Neuronal stem cell (in vitro differentiated cells): ENCODE measurements around the gene GPR55.
A peak's percentile ranks its signal among the peaks of the same experiment; 100 is the strongest.

Experiments used
- DNase-seq: peaks from one replicate; pipeline ENCODE4 v3.0.0-alpha.2; 2013; ENCODE audit warnings: low spot score
- H2AFZ ChIP-seq: one replicate; pipeline ENCODE4 v1.6.1; 2013; ENCODE audit warnings: mild to moderate bottlenecking, low read length, inconsistent platforms
- H2AK5ac ChIP-seq: 2 replicates; pipeline ENCODE4 v1.6.1; 2013; ENCODE audit warnings: low read depth, mild to moderate bottlenecking, inconsistent platforms, low read length, moderate library complexity, mixed read lengths
- H2BK120ac ChIP-seq: 2 replicates; pipeline ENCODE4 v1.6.1; 2013; ENCODE audit warnings: low read depth, mild to moderate bottlenecking, inconsistent platforms, low read length, moderate library complexity, mixed read lengths
- H2BK12ac ChIP-seq: one replicate; pipeline ENCODE4 v1.6.1; 2013; ENCODE audit warnings: low read length, inconsistent platforms
- H2BK15ac ChIP-seq: 2 replicates; pipeline ENCODE4 v1.6.1; 2013; ENCODE audit warnings: mild to moderate bottlenecking, low read length, inconsistent platforms, mixed read lengths
- H2BK5ac ChIP-seq: one replicate; pipeline ENCODE4 v1.6.1; 2013; ENCODE audit warnings: inconsistent platforms, mild to moderate bottlenecking, low read length, moderate library complexity
- H3K14ac ChIP-seq: one replicate; pipeline ENCODE4 v1.6.1; 2013; ENCODE audit warnings: low read length, inconsistent platforms
- H3K18ac ChIP-seq: 2 replicates; pipeline ENCODE4 v1.6.1; 2013; ENCODE audit warnings: low read length, inconsistent platforms
- H3K23ac ChIP-seq: 2 replicates; pipeline ENCODE4 v1.6.1; 2013; ENCODE audit warnings: low read depth, mild to moderate bottlenecking, mixed read lengths, low read length, inconsistent platforms; ENCODE audit not compliant: poor library complexity
- H3K27ac ChIP-seq: replicated peaks from 3 replicates; pipeline ENCODE4 v1.5.1; 2013; ENCODE audit warnings: low read length, inconsistent platforms
- H3K27me3 ChIP-seq, 3 experiments: 2 replicates each; pipeline ENCODE4 v1.6.1; 2013; ENCODE audit warnings: low read length in 3 of 3, mild to moderate bottlenecking in 2 of 3, inconsistent platforms in 1 of 3, low read depth in 1 of 3, mixed read lengths in 1 of 3, moderate library complexity in 1 of 3; ENCODE audit not compliant: control insufficient read depth in 3 of 3, insufficient read depth in 3 of 3
- H3K36me3 ChIP-seq, 2 donors: replicated peaks in 1 of 2; 2 replicates each; pipeline ENCODE4 v1.6.1; 2013; ENCODE audit warnings: low read length in 2 of 2; ENCODE audit not compliant: control insufficient read depth in 2 of 2, insufficient read depth in 2 of 2
- H3K4ac ChIP-seq: 2 replicates; pipeline ENCODE4 v1.6.1; 2013; ENCODE audit warnings: inconsistent platforms, mild to moderate bottlenecking, low read length, moderate library complexity
- H3K4me1 ChIP-seq, 2 donors: 1 replicate in 1 of 2; 2 replicates in 1 of 2; pipeline ENCODE4 v1.6.1; 2013; ENCODE audit warnings: low read length in 2 of 2, low read depth in 1 of 2; ENCODE audit not compliant: control insufficient read depth in 2 of 2, insufficient read depth in 1 of 2
- H3K4me2 ChIP-seq: one replicate; pipeline ENCODE4 v1.6.1; 2013; ENCODE audit warnings: mild to moderate bottlenecking, low read length, inconsistent platforms; ENCODE audit not compliant: insufficient read depth, poor library complexity, severe bottlenecking
- H3K4me3 ChIP-seq, 2 donors: 2 replicates each; pipeline ENCODE4 v1.5.1; 2013; ENCODE audit warnings: low read length in 2 of 2, mild to moderate bottlenecking in 2 of 2, inconsistent platforms in 1 of 2, moderate library complexity in 1 of 2
- H3K79me1 ChIP-seq: one replicate; pipeline ENCODE4 v1.6.1; 2013; ENCODE audit warnings: low read depth, mild to moderate bottlenecking, inconsistent platforms, low read length, moderate library complexity
- H3K9ac ChIP-seq: one replicate; pipeline ENCODE4 v1.6.1; 2013; ENCODE audit warnings: mild to moderate bottlenecking, low read depth, low read length, inconsistent platforms; ENCODE audit not compliant: poor library complexity
- H3K9me3 ChIP-seq, 2 donors: replicated peaks in 1 of 2; 2 replicates each; pipeline versions ENCODE3 to v1.6.1; 2013; ENCODE audit warnings: low read length in 2 of 2, mild to moderate bottlenecking in 2 of 2, inconsistent platforms in 1 of 2, low read depth in 1 of 2, mixed read lengths in 1 of 2, moderate library complexity in 1 of 2; ENCODE audit not compliant: control insufficient read depth in 2 of 2, insufficient read depth in 1 of 2
- H4K8ac ChIP-seq: one replicate; pipeline ENCODE4 v1.6.1; 2013; ENCODE audit warnings: low read depth, mild to moderate bottlenecking, inconsistent platforms, low read length, moderate library complexity
- H4K91ac ChIP-seq: one replicate; pipeline ENCODE4 v1.6.1; 2013; ENCODE audit warnings: low read length, low read depth, mild to moderate bottlenecking, inconsistent platforms; ENCODE audit not compliant: poor library complexity
- WGBS, 2 donors: extraction: QIAGEN DNeasy Blood & Tissue Kit; methylation state at CpG; one replicate each; pipeline ENCODE4 v1.1.7; 2013; ENCODE audit warnings: missing lambda C conversion rate in 2 of 2, mixed read lengths in 1 of 2; ENCODE audit not compliant: insufficient read length in 2 of 2, insufficient replicate concordance in 1 of 2; ENCODE audit errors: extremely low coverage in 2 of 2; 5-methylcytosine and 5-hydroxymethylcytosine counted together

GPR55 gene

GRCh38 chr2:230893841-230894781 lies 30.9 kb downstream of the GPR55 start:
- Histone ChIP-seq H2AK5ac (peak overlapping the region; percentile 6), H3K36me3 (no peaks in the 10 kb centered on the region), H3K9ac (no peak overlapping the region), H2BK15ac (no peak overlapping the region), H3K4me2 (no peak overlapping the region), H3K9me3 (peaks cover 0 to 7% of the 10 kb centered on the region in 2 donors), H3K4ac (no peak overlapping the region), H2BK5ac (no peak overlapping the region), H3K4me1 (peaks cover 4 to 27% of the 10 kb centered on the region in 2 donors), H4K8ac (no peak overlapping the region), H3K79me1 (no peaks in the 10 kb centered on the region), H4K91ac (no peak overlapping the region), H3K4me3 (no peak overlapping the region), H3K27me3 (no peaks in the 10 kb centered on the region), H3K23ac (no peak overlapping the region), H3K27ac (no peak overlapping the region), H2BK12ac (no peak overlapping the region), H2AFZ (peak overlapping the region; percentile 27), H3K14ac (no peak overlapping the region), H2BK120ac (no peak overlapping the region), H3K18ac (peak overlapping the region; percentile 32)
- WGBS, 2 donors: no CpG with 5 or more reads among the region's 19 CpGs
- DNase-seq: no peak

- no peak overlapping the region for H3K4ac ChIP-seq
- H4K91ac ChIP-seq: no peak overlapping the region
- H2BK5ac ChIP-seq: no peak overlapping the region
- H3K14ac ChIP-seq: no peak overlapping the region
- H3K4me3 ChIP-seq: no peak overlapping the region
- H3K9me3 ChIP-seq: peaks cover 0 to 8% of the 10 kb centered on the region in 2 donors
- H3K79me1 ChIP-seq: no peaks in the 10 kb centered on the region
- H3K27me3 ChIP-seq: no peaks in the 10 kb centered on the region
- no peak overlapping the region for H2BK120ac ChIP-seq
- WGBS, 2 donors: no CpG with 5 or more reads among the region's 6 CpGs
- no peak overlapping the region for H2BK12ac ChIP-seq
- no peaks in the 10 kb centered on the region for H3K36me3 ChIP-seq
- H2BK15ac ChIP-seq: no peak overlapping the region
- peaks cover 4 to 20% of the 10 kb centered on the region in 2 donors for H3K4me1 ChIP-seq
- H3K4me2 ChIP-seq: no peak overlapping the region
- peak overlapping the region; percentile 58 for H3K18ac ChIP-seq
- H2AFZ ChIP-seq: peak overlapping the region; percentile 27
- no peak overlapping the region for H3K23ac ChIP-seq
- DNase-seq: no peak
- no peak overlapping the region for H3K9ac ChIP-seq
- H3K27ac ChIP-seq: no peak overlapping the region
- no peak overlapping the region for H4K8ac ChIP-seq
- no peak overlapping the region for H2AK5ac ChIP-seq
These were observed 31.7 kb downstream of the GPR55 start for GRCh38 chr2:230893338-230893737.

GRCh38 chr2:230891509-230891908 lies 33.5 kb downstream of the GPR55 start:
- no peak overlapping the region for H2BK5ac ChIP-seq
- H3K36me3 ChIP-seq: no peaks in the 10 kb centered on the region
- no peak overlapping the region for H3K14ac ChIP-seq
- DNase-seq: no peak
- no CpG with 5 or more reads among the region's 6 CpGs for WGBS, 2 donors
- no peak overlapping the region for H4K8ac ChIP-seq
- no peak overlapping the region for H3K4me2 ChIP-seq
- no peak overlapping the region for H3K9ac ChIP-seq
- no peak overlapping the region for H3K4ac ChIP-seq
- no peak overlapping the region for H3K23ac ChIP-seq
- H3K18ac ChIP-seq: peak overlapping the region; percentile 49
- no peak overlapping the region for H2BK120ac ChIP-seq
- no peak overlapping the region for H2BK15ac ChIP-seq
- peak overlapping the region; percentile 82 for H2BK12ac ChIP-seq
- H2AFZ ChIP-seq: peak overlapping the region; percentile 67
- peaks cover 0 to 11% of the 10 kb centered on the region in 2 donors for H3K9me3 ChIP-seq
- peak overlapping the region; percentile 21 for H2AK5ac ChIP-seq
- H3K79me1 ChIP-seq: no peaks in the 10 kb centered on the region
- H3K27ac ChIP-seq: no peak overlapping the region
- no peak overlapping the region for H4K91ac ChIP-seq
- no peak overlapping the region for H3K4me3 ChIP-seq
- no peaks in the 10 kb centered on the region for H3K27me3 ChIP-seq
- H3K4me1 ChIP-seq: peaks cover 8 to 31% of the 10 kb centered on the region in 2 donors

- Histone ChIP-seq H3K9me3 (peaks cover 0 to 11% of the 10 kb centered on the region in 2 donors), H2AK5ac (no peak overlapping the region), H2BK15ac (no peak overlapping the region), H3K79me1 (no peaks in the 10 kb centered on the region), H3K4me3 (no peak overlapping the region), H2AFZ (peak overlapping the region; percentile 67), H2BK5ac (no peak overlapping the region), H3K18ac (no peak overlapping the region), H4K91ac (no peak overlapping the region), H2BK12ac (no peak overlapping the region), H3K23ac (no peak overlapping the region), H3K14ac (no peak overlapping the region), H4K8ac (no peak overlapping the region), H3K4ac (no peak overlapping the region), H3K27ac (no peak overlapping the region), H3K27me3 (no peaks in the 10 kb centered on the region), H3K4me2 (no peak overlapping the region), H3K36me3 (no peaks in the 10 kb centered on the region), H3K4me1 (peaks cover 12 to 36% of the 10 kb centered on the region in 2 donors), H3K9ac (no peak overlapping the region), H2BK120ac (no peak overlapping the region)
- DNase-seq: no peak
- no CpG with 5 or more reads among the region's 5 CpGs for WGBS, 2 donors
These were observed 34.0 kb downstream of the GPR55 start for GRCh38 chr2:230891064-230891463.
